Trophoblast cell (in vitro differentiated cells and primary cell): ENCODE measurements around the gene APBA1.

Experiments used
- DNase-seq, 2 donors: peaks; one replicate each; pipeline ENCODE4 v3.0.0-alpha.2; 2016
- H2AFZ ChIP-seq: 2 replicates; pipeline ENCODE4 v1.6.1; 2013; ENCODE audit warnings: low read length, moderate library complexity, mild to moderate bottlenecking; ENCODE audit not compliant: insufficient read depth, poor library complexity
- H2AK5ac ChIP-seq: 2 replicates; pipeline ENCODE4 v1.6.1; 2013; ENCODE audit warnings: mild to moderate bottlenecking, low read length
- H2BK120ac ChIP-seq: 2 replicates; pipeline ENCODE4 v1.6.1; 2013; ENCODE audit warnings: low read length, mild to moderate bottlenecking, moderate library complexity; ENCODE audit not compliant: insufficient read depth, poor library complexity
- H2BK12ac ChIP-seq: 2 replicates; pipeline ENCODE4 v1.6.1; 2013; ENCODE audit warnings: mild to moderate bottlenecking, low read length, moderate library complexity
- H2BK5ac ChIP-seq: 2 replicates; pipeline ENCODE4 v1.6.1; 2013; ENCODE audit warnings: low read length, low read depth, moderate library complexity, mild to moderate bottlenecking; ENCODE audit not compliant: poor library complexity
- H3K14ac ChIP-seq: 2 replicates; pipeline ENCODE4 v1.6.1; 2013; ENCODE audit warnings: mild to moderate bottlenecking, low read length
- H3K18ac ChIP-seq: 2 replicates; pipeline ENCODE4 v1.6.1; 2013; ENCODE audit warnings: mild to moderate bottlenecking, low read length
- H3K23ac ChIP-seq: 2 replicates; pipeline ENCODE4 v1.6.1; 2013; ENCODE audit warnings: low read length
- H3K27ac ChIP-seq: 2 replicates; pipeline ENCODE4 v1.5.1; 2013; ENCODE audit warnings: low read depth, mild to moderate bottlenecking, inconsistent platforms, low read length, moderate library complexity
- H3K27me3 ChIP-seq: 2 replicates; pipeline ENCODE4 v1.6.1; 2013; ENCODE audit warnings: inconsistent platforms, mild to moderate bottlenecking, low read length, moderate library complexity; ENCODE audit not compliant: insufficient read depth
- H3K36me3 ChIP-seq, 2 experiments: 1 replicate in 1 of 2; 2 replicates in 1 of 2; pipeline ENCODE4 v1.6.1; 2013; ENCODE audit warnings: low read length in 2 of 2, mild to moderate bottlenecking in 2 of 2, moderate library complexity in 1 of 2; ENCODE audit not compliant: insufficient read depth in 2 of 2, control insufficient read depth in 1 of 2
- H3K4ac ChIP-seq: 2 replicates; pipeline ENCODE4 v1.6.1; 2013; ENCODE audit warnings: low read depth, mild to moderate bottlenecking, low read length, moderate library complexity
- H3K4me1 ChIP-seq, 2 experiments: 1 replicate in 1 of 2; 2 replicates in 1 of 2; pipeline ENCODE4 v1.6.1; 2013; ENCODE audit warnings: low read length in 2 of 2, mild to moderate bottlenecking in 2 of 2, moderate library complexity in 1 of 2; ENCODE audit not compliant: insufficient read depth in 2 of 2, control insufficient read depth in 1 of 2
- H3K4me2 ChIP-seq: 2 replicates; pipeline ENCODE4 v1.6.1; 2013; ENCODE audit warnings: inconsistent platforms, mild to moderate bottlenecking, low read length, moderate library complexity
- H3K4me3 ChIP-seq: 2 replicates; pipeline ENCODE4 v1.5.1; 2013; ENCODE audit warnings: mild to moderate bottlenecking, low read depth, low read length, inconsistent platforms
- H3K79me1 ChIP-seq: one replicate; pipeline ENCODE4 v1.6.1; 2013; ENCODE audit warnings: low read length
- H3K79me2 ChIP-seq: 2 replicates; pipeline ENCODE4 v1.6.1; 2013; ENCODE audit warnings: low read length, mild to moderate bottlenecking; ENCODE audit not compliant: control insufficient read depth, insufficient read depth, poor library complexity
- H3K9ac ChIP-seq: 2 replicates; pipeline ENCODE4 v1.6.1; 2013; ENCODE audit warnings: mild to moderate bottlenecking, low read length
- H3K9me3 ChIP-seq: 2 replicates; pipeline ENCODE4 v1.6.1; 2013; ENCODE audit warnings: low read depth, mild to moderate bottlenecking, control low read depth, inconsistent platforms, low read length; ENCODE audit not compliant: insufficient read depth
- H4K12ac ChIP-seq: 2 replicates; pipeline ENCODE4 v1.6.1; 2013; ENCODE audit warnings: low read depth, mild to moderate bottlenecking, low read length, moderate library complexity
- H4K8ac ChIP-seq: 2 replicates; pipeline ENCODE4 v1.6.1; 2013; ENCODE audit warnings: low read depth, mild to moderate bottlenecking, low read length, moderate library complexity
- H4K91ac ChIP-seq: one replicate; pipeline ENCODE4 v1.6.1; 2013; ENCODE audit warnings: low read depth, mild to moderate bottlenecking, low read length, moderate library complexity
- WGBS: extraction: QIAGEN DNeasy Blood & Tissue Kit; methylation state at CpG from one replicate; pipeline ENCODE4 v1.1.7; 2013; ENCODE audit warnings: missing lambda C conversion rate; ENCODE audit not compliant: insufficient read length, insufficient coverage; ENCODE audit errors: extremely low coverage; 5-methylcytosine and 5-hydroxymethylcytosine counted together

APBA1 gene

DNA sequence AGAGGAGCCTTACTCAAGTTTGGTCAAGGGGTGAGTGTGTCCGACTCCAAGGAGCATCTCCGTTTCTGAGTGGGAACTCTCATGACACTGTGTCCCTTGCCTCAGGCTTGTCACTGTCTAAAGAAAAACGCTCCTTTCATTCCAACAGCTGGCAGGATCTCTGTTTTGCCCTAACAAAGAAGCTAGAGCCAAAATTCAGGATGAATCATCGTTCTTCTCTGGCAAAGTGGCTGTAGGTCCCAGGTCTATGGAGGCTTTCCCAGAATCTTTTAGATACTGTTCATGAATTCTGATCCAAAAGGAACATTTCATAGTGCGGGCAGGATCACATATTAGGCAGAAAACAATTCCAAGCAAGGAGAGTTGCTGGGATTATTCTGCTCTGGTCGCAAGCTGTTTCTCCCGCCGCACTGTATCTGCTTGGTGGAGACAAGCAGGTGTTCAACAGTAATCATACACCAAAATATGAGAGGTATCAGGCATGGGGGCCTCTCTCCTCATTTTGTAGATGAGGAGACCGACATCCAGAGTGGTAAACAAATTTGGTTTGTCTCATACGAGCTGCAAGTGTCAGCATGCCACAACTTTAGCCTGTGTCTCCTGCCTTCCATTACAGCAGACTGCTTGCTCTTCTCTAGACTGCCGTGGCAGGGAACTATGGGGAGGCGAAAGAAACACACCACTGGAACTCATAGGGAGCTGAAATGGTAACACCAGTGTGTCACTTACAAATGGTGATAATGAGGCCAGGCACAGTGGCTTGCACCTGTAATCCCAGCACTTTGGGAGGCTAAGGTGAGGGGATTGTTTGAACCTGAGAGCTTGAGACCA is 274.6 kb downstream of the APBA1 start:
- no peak overlapping the region for H2BK12ac ChIP-seq
- no peak overlapping the region for H3K4me2 ChIP-seq
- no peak overlapping the region for H3K4ac ChIP-seq
- DNase-seq, result no peak
- no peak overlapping the region for H4K8ac ChIP-seq
- H2AK5ac ChIP-seq, result no peak overlapping the region
- no peak overlapping the region for H4K12ac ChIP-seq
- H3K27me3 ChIP-seq, result no peaks in the 10 kb centered on the region
- no peak overlapping the region for H2AFZ ChIP-seq
- H2BK120ac ChIP-seq, result no peak overlapping the region
- peaks cover 2% of the 10 kb centered on the region for H3K9me3 ChIP-seq
- H3K79me1 ChIP-seq, result no peaks in the 10 kb centered on the region
- H3K27ac ChIP-seq, result no peak overlapping the region
- H3K36me3 ChIP-seq, result no peaks in the 10 kb centered on the region
- no peak overlapping the region for H3K18ac ChIP-seq
- WGBS, result no CpG with 5 or more reads among the region's 12 CpGs
- no peaks in the 10 kb centered on the region for H3K79me2 ChIP-seq
- H3K4me1 ChIP-seq, result peaks cover 0 to 3% of the 10 kb centered on the region in 2 experiments
- H3K14ac ChIP-seq, result no peak overlapping the region
- H3K4me3 ChIP-seq, result no peak overlapping the region
- H3K9ac ChIP-seq, result no peak overlapping the region
- H2BK5ac ChIP-seq, result no peak overlapping the region
- no peak overlapping the region for H3K23ac ChIP-seq
- no peak overlapping the region for H4K91ac ChIP-seq

DNA sequence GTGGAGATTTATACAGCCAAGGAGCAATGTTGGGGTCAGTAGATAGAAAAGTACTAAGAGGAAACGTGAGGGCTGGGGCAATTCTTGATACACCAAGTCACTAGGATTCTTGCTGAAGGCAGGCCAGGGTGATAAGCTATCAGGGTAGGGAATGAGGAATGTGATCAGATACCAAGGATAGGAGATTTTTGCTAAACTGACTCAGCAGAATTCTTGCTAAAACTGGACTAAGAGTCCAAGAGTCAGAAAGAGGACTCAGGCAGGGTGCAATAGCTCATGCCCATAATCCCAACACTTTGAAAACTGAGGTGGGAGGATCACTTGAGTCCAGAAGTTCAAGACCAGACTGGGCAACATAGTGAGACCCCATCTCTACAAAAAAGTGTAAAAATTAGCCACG is 275.4 kb downstream of the APBA1 start:
- WGBS, result no CpG with 5 or more reads among the region's 2 CpGs
- Histone ChIP-seq H3K23ac (no peak overlapping the region), H4K91ac (no peak overlapping the region), H3K79me1 (no peaks in the 10 kb centered on the region), H3K79me2 (no peaks in the 10 kb centered on the region), H2BK120ac (no peak overlapping the region), H3K9ac (no peak overlapping the region), H3K36me3 (peaks cover 0 to 2% of the 10 kb centered on the region in 2 experiments), H3K4me3 (no peak overlapping the region), H3K9me3 (peaks cover 2% of the 10 kb centered on the region), H4K8ac (no peak overlapping the region), H3K4me2 (no peak overlapping the region), H3K27ac (no peak overlapping the region), H3K14ac (no peak overlapping the region), H3K18ac (no peak overlapping the region), H3K27me3 (no peaks in the 10 kb centered on the region), H2AFZ (no peak overlapping the region), H2BK12ac (no peak overlapping the region), H2BK5ac (no peak overlapping the region), H2AK5ac (no peak overlapping the region), H3K4ac (no peak overlapping the region), H4K12ac (no peak overlapping the region), H3K4me1 (peaks cover 0 to 3% of the 10 kb centered on the region in 2 experiments)
- DNase-seq, result peak in 1 of 2 donors; percentile 30

DNA sequence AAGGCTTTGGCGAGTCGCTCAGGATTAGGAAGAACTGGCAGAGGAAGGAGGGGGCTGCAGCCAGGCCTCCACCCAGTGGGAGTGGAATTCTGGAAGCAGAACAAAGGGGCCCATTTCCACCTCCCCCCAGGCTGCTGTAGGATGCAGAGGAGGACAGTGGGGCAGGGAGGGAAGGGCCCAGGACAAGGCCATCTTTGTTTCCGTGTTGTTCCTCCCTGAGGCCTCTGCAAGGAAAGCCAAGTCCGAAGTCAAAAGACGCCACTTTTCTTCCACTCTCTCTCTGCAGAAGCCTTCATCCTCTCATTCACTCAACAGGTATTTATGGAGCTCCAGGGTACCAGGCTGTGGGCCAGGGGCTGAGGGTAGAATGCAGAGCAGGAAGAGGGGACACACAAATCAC is 276.5 kb downstream of the APBA1 start:
- no peak overlapping the region for H3K27ac ChIP-seq
- H2BK120ac ChIP-seq, result no peak overlapping the region
- no peak overlapping the region for H3K9ac ChIP-seq
- peaks cover 2 to 3% of the 10 kb centered on the region in 2 experiments for H3K4me1 ChIP-seq
- no peak overlapping the region for H3K14ac ChIP-seq
- no CpG with 5 or more reads among the region's 5 CpGs for WGBS
- no peak overlapping the region for H2BK12ac ChIP-seq
- peaks cover 2% of the 10 kb centered on the region for H3K9me3 ChIP-seq
- H2AK5ac ChIP-seq, result no peak overlapping the region
- H3K4me3 ChIP-seq, result no peak overlapping the region
- no peak overlapping the region for H2BK5ac ChIP-seq
- H3K18ac ChIP-seq, result no peak overlapping the region
- no peak overlapping the region for H4K91ac ChIP-seq
- DNase-seq, result no peak
- H3K27me3 ChIP-seq, result no peaks in the 10 kb centered on the region
- no peaks in the 10 kb centered on the region for H3K79me1 ChIP-seq
- H4K8ac ChIP-seq, result no peak overlapping the region
- no peak overlapping the region for H2AFZ ChIP-seq
- no peaks in the 10 kb centered on the region for H3K79me2 ChIP-seq
- no peak overlapping the region for H3K23ac ChIP-seq
- H3K4me2 ChIP-seq, result no peak overlapping the region
- H3K36me3 ChIP-seq, result peaks cover 0 to 2% of the 10 kb centered on the region in 2 experiments
- no peak overlapping the region for H3K4ac ChIP-seq
- no peak overlapping the region for H4K12ac ChIP-seq

DNA sequence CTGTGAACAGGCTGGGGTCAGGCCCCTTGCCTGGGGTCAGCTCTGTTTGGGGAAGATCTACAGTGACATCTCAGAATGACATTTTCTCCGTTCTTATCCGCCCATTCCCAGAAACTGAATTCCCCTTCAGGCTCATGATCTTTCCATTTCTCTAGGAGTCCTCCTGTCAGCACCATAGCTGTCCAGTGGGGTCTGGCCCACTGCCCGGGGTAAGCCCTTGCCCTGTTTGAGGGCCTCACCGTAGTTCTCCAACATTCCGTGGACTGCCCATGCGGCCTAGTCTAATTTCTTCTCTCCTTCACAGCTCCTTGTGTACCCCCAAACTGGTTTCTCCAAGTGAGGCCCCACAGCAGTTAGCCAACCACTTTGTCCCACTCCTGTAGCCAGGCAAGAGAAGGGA is 278.7 kb downstream of the APBA1 start:
- DNase-seq, result no peak
- Histone ChIP-seq H2AFZ (no peak overlapping the region), H3K18ac (no peak overlapping the region), H2BK12ac (no peak overlapping the region), H4K8ac (no peak overlapping the region), H4K12ac (no peak overlapping the region), H3K4me1 (peaks cover 6% of the 10 kb centered on the region in 2 experiments), H2AK5ac (no peak overlapping the region), H3K27me3 (no peaks in the 10 kb centered on the region), H3K79me2 (no peaks in the 10 kb centered on the region), H3K23ac (no peak overlapping the region), H3K14ac (no peak overlapping the region), H2BK120ac (no peak overlapping the region), H2BK5ac (no peak overlapping the region), H3K4me2 (no peak overlapping the region), H3K4ac (no peak overlapping the region), H3K36me3 (peaks cover 0 to 2% of the 10 kb centered on the region in 2 experiments), H4K91ac (no peak overlapping the region), H3K9me3 (peaks cover 2% of the 10 kb centered on the region), H3K27ac (no peak overlapping the region), H3K4me3 (no peak overlapping the region), H3K79me1 (no peaks in the 10 kb centered on the region), H3K9ac (no peak overlapping the region)
- no CpG with 5 or more reads among the region's 6 CpGs for WGBS
